Stomach (tissue), 4 donors: Measurements from ENCODE around the gene MGAT5.

Source experiments
- POLR2A ChIP-seq, 4 donors: fragments of 450-650 bp; IDR thresholded peaks; one replicate each; pipeline ENCODE4 v1.6.1; 2016; ENCODE audit warnings: antibody characterized with exemption in 4 of 4, control low read depth in 2 of 4, mild to moderate bottlenecking in 1 of 4, moderate library complexity in 1 of 4
- POLR2AphosphoS5 ChIP-seq, 3 donors: sonication (generic); formaldehyde crosslinking; IDR thresholded peaks; one replicate each; pipeline ENCODE4 v1.6.1; 2016; ENCODE audit warnings: antibody characterized with exemption in 3 of 3
- TF ChIP-seq, protein P1 (sequence below), 7 experiments: fragments of 450-650 bp in 4 of 7; fragments of 200-600 bp in 3 of 7; sonication (generic) in 3 of 7; IDR thresholded peaks; one replicate each; pipeline ENCODE4 v1.5.1; 2016 to 2019; ENCODE audit warnings: antibody characterized with exemption in 7 of 7, control low read depth in 2 of 7, mild to moderate bottlenecking in 1 of 7

DNA sequence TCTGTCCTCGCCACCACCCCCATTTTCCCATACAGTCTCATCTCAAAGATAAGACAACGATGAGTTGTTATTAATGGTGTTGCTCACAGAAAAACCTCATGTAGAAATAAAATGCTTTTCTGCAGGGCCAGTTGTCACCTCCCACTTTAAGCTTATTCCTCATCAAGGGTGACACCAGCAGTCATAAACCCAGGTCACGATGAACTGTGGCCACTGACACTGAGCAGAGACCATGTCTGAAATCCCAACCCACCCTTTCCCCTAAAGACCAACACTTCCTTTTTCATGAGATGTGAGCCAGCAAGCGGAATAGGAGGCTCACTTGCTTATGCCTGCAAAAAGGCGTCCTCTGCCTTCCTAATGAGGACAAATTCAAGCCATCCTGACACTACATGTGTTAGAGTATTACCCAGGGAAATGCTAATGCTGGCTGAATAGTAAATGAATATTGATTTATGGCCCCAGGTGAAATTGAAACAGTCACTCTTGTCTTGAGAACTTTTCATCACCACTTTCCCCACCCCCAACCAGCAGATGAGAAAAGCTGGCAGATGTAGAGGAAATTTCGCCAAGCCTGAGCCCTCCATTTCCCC lies 228.4 kb downstream of the MGAT5 start:
- TF ChIP-seq, protein P1, sequence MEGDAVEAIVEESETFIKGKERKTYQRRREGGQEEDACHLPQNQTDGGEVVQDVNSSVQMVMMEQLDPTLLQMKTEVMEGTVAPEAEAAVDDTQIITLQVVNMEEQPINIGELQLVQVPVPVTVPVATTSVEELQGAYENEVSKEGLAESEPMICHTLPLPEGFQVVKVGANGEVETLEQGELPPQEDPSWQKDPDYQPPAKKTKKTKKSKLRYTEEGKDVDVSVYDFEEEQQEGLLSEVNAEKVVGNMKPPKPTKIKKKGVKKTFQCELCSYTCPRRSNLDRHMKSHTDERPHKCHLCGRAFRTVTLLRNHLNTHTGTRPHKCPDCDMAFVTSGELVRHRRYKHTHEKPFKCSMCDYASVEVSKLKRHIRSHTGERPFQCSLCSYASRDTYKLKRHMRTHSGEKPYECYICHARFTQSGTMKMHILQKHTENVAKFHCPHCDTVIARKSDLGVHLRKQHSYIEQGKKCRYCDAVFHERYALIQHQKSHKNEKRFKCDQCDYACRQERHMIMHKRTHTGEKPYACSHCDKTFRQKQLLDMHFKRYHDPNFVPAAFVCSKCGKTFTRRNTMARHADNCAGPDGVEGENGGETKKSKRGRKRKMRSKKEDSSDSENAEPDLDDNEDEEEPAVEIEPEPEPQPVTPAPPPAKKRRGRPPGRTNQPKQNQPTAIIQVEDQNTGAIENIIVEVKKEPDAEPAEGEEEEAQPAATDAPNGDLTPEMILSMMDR (IDR thresholded peaks at IDR 0.05): no peak
- no peak for TF ChIP-seq POLR2AphosphoS5 (IDR thresholded peaks at IDR 0.05)
- no peak for TF ChIP-seq POLR2A (IDR thresholded peaks at IDR 0.05)
